Measurements from ENCODE around the gene BCAS3. TPM values are rescaled to one million over a fixed set of nuclear protein-coding genes. Genes with fewer than 3 reads are reported as not detected.

Gene BCAS3
- total RNA-seq, 2 experiments from 2014 or later = 13.4 to 14.5 TPM

GRCh38 chr17:61395409-61395982 is 717.8 kb downstream of the BCAS3 start:
- POLR2A ChIA-PET = no interaction called here
- H3K4me3 ChIP-seq (ENCODE audit: low read depth, low read length, poor library complexity, severe bottlenecking) = no peak overlapping the region
- H3K9me3 ChIP-seq (ENCODE audit: low read length) = no peaks in the 10 kb centered on the region
- CTCF ChIA-PET (ENCODE audit: unreplicated experiment) = no interaction called here
- H4K20me1 ChIP-seq (ENCODE audit: insufficient read depth, low read length) = no peaks in the 10 kb centered on the region
- TF ChIP-seq EZH2phosphoT487 (IDR thresholded peaks at IDR 0.05; ENCODE audit: borderline replicate concordance, low read depth, low read length) (no peak), CTCF (conservative IDR thresholded peaks at IDR 0.05; ENCODE audit: low read length) (no peak)
- no TSS peak for BruUV-seq (replicated peaks)
- intact Hi-C loops (cut with micrococcal nuclease; ENCODE audit: unreplicated experiment) = no loop called here
- H2AFZ ChIP-seq (ENCODE audit: low read length) = no peak overlapping the region
- no peak for DNase-seq (ENCODE audit: low spot score)
- H3K36me3 ChIP-seq (ENCODE audit: insufficient read depth, low read length) = no peaks in the 10 kb centered on the region
- no peak overlapping the region for H3K27ac ChIP-seq (ENCODE audit: low read depth, low read length, poor library complexity, severe bottlenecking)
- H3K9me2 ChIP-seq (ENCODE audit: insufficient read depth, low read length) = no peaks in the 10 kb centered on the region
- no peak overlapping the region for H3K4me2 ChIP-seq (ENCODE audit: low read length)
- no peaks in the 10 kb centered on the region for H3K79me2 ChIP-seq (ENCODE audit: insufficient read depth, low read depth, low read length)
- no peaks in the 10 kb centered on the region for H3K4me1 ChIP-seq (ENCODE audit: insufficient read depth, low read length, poor library complexity, severe bottlenecking)

DNA sequence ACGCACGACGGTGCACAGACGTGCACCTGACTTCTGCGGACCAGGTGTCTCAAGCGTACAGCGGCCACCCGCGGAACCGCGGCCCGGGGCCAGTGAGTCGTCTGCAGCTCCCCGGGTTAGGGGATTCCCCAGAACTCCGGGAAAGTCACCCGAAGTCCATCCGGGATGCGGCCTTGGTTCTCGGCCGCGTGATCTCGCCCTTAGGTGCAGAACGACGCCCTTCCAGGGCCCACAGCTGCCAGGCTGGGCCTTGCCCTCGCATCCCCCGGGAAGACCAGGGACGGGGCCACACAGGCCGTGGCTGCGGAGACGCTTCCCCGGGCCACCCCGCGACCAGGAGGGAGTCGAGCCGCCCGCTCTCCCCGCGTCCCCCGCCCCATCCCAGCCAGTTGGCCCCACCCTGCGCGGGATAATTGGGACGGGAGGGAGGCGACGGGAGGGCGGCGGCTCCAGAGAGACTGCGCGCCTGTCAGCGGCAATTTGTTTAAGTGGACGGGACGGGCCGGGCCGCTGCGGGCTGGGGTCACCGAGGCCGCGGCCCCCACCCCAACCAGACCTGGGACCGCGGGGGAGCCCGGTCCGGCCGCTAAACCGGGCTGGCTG is 718.4 kb downstream of the BCAS3 start:
- ChIA-PET POLR2A (no interaction called here), CTCF (ENCODE audit: unreplicated experiment) (no interaction called here)
- BruUV-seq (replicated peaks) = no TSS peak
- no peaks in the 10 kb centered on the region for H4K20me1 ChIP-seq (ENCODE audit: insufficient read depth, low read length)
- no peaks in the 10 kb centered on the region for H3K9me2 ChIP-seq (ENCODE audit: insufficient read depth, low read length)
- intact Hi-C loops (cut with micrococcal nuclease; ENCODE audit: unreplicated experiment) = no loop called here
- H3K4me1 ChIP-seq (ENCODE audit: insufficient read depth, low read length, poor library complexity, severe bottlenecking) = no peaks in the 10 kb centered on the region
- TF ChIP-seq CTCF (conservative IDR thresholded peaks at IDR 0.05; ENCODE audit: low read length) (no peak), EZH2phosphoT487 (IDR thresholded peaks at IDR 0.05; ENCODE audit: borderline replicate concordance, low read depth, low read length) (no peak)
- DNase-seq (ENCODE audit: low spot score) = no peak
- no peak overlapping the region for H2AFZ ChIP-seq (ENCODE audit: low read length)
- no peaks in the 10 kb centered on the region for H3K9me3 ChIP-seq (ENCODE audit: low read length)
- H3K4me2 ChIP-seq (ENCODE audit: low read length) = no peak overlapping the region
- H3K27ac ChIP-seq (ENCODE audit: low read depth, low read length, poor library complexity, severe bottlenecking) = no peak overlapping the region
- H3K79me2 ChIP-seq (ENCODE audit: insufficient read depth, low read depth, low read length) = no peaks in the 10 kb centered on the region
- no peaks in the 10 kb centered on the region for H3K36me3 ChIP-seq (ENCODE audit: insufficient read depth, low read length)
- H3K4me3 ChIP-seq (ENCODE audit: low read depth, low read length, poor library complexity, severe bottlenecking) = no peak overlapping the region

- no peak for DNase-seq (ENCODE audit: low spot score)
- ChIA-PET POLR2A (no interaction called here), CTCF (ENCODE audit: unreplicated experiment) (no interaction called here)
- no peaks in the 10 kb centered on the region for H3K9me2 ChIP-seq (ENCODE audit: insufficient read depth, low read length)
- H3K4me3 ChIP-seq (ENCODE audit: low read depth, low read length, poor library complexity, severe bottlenecking) = no peak overlapping the region
- no peaks in the 10 kb centered on the region for H3K9me3 ChIP-seq (ENCODE audit: low read length)
- no peak overlapping the region for H3K27ac ChIP-seq (ENCODE audit: low read depth, low read length, poor library complexity, severe bottlenecking)
- no TSS peak for BruUV-seq (replicated peaks)
- H3K4me2 ChIP-seq (ENCODE audit: low read length) = no peak overlapping the region
- no peaks in the 10 kb centered on the region for H4K20me1 ChIP-seq (ENCODE audit: insufficient read depth, low read length)
- H2AFZ ChIP-seq (ENCODE audit: low read length) = no peak overlapping the region
- TF ChIP-seq EZH2phosphoT487 (IDR thresholded peaks at IDR 0.05; ENCODE audit: borderline replicate concordance, low read depth, low read length) (no peak), CTCF (conservative IDR thresholded peaks at IDR 0.05; ENCODE audit: low read length) (no peak)
- H3K4me1 ChIP-seq (ENCODE audit: insufficient read depth, low read length, poor library complexity, severe bottlenecking) = no peaks in the 10 kb centered on the region
- no peaks in the 10 kb centered on the region for H3K79me2 ChIP-seq (ENCODE audit: insufficient read depth, low read depth, low read length)
- no peaks in the 10 kb centered on the region for H3K36me3 ChIP-seq (ENCODE audit: insufficient read depth, low read length)
- intact Hi-C loops (cut with micrococcal nuclease; ENCODE audit: unreplicated experiment) = no loop called here
These were observed 719.0 kb downstream of the BCAS3 start for GRCh38 chr17:61396586-61397085.
